NCI-H1694 (cell line): ENCODE measurements around the gene C3AR1.
A peak's percentile ranks its signal among the peaks of the same experiment; 100 is the strongest.
"Not testable (repeated sequence)": the region's sequence is repeated elsewhere in the genome, so short reads cannot be mapped to it uniquely, and the experiment has no call there.

Experiments
- DNase-seq: peaks from one replicate; lab custom pipeline; 2025; lab: John Stamatoyannopoulos, UW

C3AR1 gene

GRCh38 chr12:8027856-8028255 lies 38.3 kb downstream of the C3AR1 start:
- DNase-seq: no peak

DNA sequence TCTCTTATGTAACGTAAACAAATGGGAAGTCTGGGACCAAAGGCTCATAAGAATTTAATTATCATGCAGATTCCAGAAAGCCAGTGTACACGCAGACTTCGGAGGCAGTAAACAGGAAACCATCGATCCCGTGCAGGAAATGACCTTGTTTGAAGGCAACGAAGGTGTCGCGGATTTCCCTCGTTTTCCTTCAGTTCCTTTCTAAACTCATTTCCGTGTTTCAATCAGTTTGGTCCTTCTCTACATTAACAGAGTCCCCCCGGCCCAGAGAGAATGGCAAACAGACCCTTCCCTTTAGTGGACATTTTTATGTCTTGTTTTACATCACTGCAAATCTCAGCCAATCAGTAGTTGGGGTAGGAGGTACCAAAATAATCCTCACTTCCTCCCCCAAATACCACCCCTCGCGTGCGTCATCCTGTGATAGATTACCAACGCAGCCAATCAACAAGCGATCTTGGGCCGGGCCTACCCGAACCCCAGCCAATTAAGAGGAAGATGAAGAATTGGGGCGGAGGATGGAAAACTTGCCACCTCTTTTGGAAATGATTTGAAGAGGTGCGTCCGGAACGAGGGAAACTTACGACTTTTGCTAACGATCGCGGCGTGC lies 39.8 kb downstream of the C3AR1 start:
- DNase-seq: peak; percentile 99

DNA sequence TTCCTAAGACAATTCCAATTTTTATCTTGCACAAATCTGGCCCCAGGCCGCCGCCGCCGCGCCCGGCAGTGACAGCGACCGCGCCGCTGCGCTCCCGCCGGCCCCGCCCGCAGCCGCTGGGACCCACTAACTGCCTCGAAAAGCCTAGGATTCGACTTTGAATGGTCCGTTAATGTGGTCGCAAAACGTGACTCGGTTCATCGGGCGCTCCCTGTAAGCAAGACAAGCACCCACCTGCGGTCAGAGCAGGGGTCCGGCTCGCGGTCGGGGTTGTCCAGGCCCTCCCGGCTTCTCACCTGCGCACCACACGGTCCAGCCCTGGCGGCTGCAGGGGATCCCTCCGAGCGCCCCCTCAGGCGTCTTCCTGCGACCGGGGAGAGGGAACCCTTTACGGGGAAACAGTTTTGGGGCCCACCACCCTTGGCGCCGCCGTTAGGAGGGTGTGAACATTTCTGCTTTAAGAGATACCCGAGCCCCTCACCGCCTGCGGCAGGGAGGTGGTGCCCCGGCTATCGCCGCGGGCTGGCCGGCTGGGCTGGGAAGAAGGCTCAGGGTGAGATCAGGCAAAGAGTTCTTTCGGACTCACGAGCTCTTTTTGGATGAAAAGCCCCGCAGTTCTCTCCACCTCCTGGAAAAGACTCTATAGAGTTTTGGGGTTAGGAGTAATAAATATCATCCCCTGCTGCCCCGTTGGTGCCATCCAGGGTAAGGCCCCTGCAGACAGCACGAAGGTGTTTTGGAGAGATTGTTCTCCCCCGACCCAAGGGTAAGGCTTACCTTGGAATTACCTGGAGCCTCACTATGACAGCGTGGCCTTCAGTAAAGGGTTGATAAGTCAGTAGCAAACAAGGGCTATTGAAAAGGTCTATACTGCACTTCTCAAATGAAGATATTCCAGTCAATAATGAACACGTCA lies 47.2 kb downstream of the C3AR1 start:
- no peak for DNase-seq

DNA sequence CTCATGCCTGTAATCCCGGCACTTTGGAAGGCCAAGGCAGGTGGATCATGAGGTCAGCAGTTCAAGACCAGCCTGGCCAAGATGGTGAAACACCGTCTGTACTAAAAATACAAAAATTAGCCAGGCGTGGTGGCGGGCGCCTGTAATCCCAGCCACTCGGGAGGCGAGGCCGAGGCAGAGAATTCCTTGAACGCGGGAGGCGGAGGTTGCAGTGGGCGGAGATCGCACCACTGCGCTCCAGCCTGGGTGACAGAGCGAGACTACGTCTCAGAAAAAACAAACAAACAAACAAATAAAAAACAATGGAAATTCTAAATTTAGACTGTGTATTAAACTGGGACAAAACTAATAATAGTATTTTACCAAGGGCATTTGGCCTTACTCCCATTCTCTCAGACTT lies 47.9 kb downstream of the C3AR1 start:
- DNase-seq: not testable (repeated sequence)

DNA sequence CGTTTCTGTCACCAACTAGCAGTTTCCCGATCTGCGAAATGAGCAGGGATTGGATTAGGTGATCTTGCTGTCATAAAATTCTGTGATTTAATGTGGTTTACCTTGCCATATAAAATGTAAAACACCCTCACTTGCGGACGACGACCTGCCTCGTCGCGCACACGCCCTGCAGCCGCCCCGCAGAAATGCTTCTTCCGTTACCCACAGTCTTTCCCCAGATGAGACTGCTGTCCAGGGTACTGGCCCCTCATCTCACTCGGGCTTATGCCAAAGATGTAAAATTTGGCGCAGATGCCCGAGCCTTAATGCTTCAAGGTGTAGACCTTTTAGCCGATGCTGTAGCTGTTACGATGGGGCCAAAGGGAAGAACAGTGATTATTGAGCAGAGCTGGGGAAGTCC lies 51.3 kb downstream of the C3AR1 start:
- DNase-seq: no peak

DNA sequence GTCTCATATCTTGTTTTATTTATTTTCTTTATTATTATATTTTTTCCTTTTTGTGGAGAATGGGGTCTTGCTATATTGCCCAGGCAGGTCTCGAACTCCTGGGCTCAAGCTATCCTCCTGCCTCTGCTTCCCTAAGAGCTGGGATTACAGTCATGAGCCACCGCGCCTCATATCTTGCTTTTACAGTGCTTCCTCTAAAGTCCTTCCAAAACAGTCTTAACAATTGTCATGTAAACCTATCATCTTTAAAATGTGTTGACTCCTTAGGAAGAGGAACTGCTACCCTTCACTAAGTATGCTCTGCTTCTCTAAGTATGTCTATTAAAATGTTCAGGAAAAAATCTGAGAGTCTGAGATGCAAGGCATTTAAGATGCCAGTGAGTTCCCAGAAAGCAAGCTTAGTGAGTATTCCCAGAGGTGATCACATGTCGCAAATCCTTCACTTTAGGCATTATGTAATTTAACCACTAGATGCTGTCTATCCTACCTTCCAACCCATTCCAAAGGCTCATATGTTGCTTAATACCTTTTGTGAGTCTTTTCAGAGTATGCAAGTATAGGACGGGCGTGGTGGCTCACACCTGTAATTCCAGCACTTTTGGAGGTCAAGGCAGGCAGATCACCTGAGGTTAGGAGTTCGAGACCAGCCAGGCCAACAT lies 53.4 kb downstream of the C3AR1 start:
- no peak for DNase-seq

DNA sequence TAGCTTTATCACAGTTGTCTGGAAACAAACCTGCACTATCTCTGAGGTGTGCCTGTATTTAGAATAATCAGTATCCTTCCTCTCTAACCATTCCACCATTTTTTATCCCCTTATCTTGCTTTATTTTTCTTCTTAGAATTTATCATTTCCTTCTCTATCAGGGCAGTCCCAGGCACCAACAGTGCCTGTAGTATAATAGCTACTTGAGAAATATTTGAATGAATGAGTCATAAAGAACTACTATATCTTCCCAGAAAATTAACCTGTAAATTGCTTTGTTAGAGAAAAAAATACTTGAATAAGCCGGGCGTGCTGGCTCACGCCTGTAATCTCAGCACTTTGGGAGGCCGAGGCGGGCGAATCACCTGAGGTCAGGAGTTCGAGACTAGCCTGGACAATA lies 54.8 kb downstream of the C3AR1 start:
- DNase-seq: no peak
